Parathyroid adenoma (tissue), 2 donors: ENCODE measurements around the gene AUTS2.

ENCODE experiments used
- H2AFZ ChIP-seq: fragments of 300-600 bp; sonication (generic); one replicate; pipeline ENCODE4 v1.7.0; 2017; ENCODE audit warnings: antibody characterized with exemption, mild to moderate bottlenecking
- H3K27ac ChIP-seq: fragments of 300-600 bp; sonication (generic); one replicate; pipeline ENCODE4 v1.7.0; 2017
- H3K27me3 ChIP-seq: fragments of 300-600 bp; sonication (generic); one replicate; pipeline ENCODE4 v1.7.0; 2017; ENCODE audit warnings: low read length; ENCODE audit not compliant: control insufficient read depth, insufficient read depth
- H3K36me3 ChIP-seq: fragments of 300-600 bp; sonication (generic); one replicate; pipeline ENCODE4 v1.7.0; 2017; ENCODE audit warnings: low read length; ENCODE audit not compliant: control insufficient read depth, insufficient read depth
- H3K4me1 ChIP-seq: fragments of 300-600 bp; sonication (generic); one replicate; pipeline ENCODE4 v1.7.0; 2017; ENCODE audit warnings: control low read depth
- H3K4me2 ChIP-seq: fragments of 300-600 bp; sonication (generic); one replicate; pipeline ENCODE4 v1.7.0; 2017; ENCODE audit warnings: low read length
- H3K4me3 ChIP-seq: fragments of 300-600 bp; sonication (generic); one replicate; pipeline ENCODE4 v1.7.0; 2017; ENCODE audit warnings: low read depth, low read length
- H3K79me2 ChIP-seq: fragments of 300-600 bp; sonication (generic); one replicate; pipeline ENCODE4 v1.7.0; 2017; ENCODE audit warnings: control low read depth
- H3K9ac ChIP-seq: fragments of 300-600 bp; sonication (generic); one replicate; pipeline ENCODE4 v1.7.0; 2017; ENCODE audit warnings: mild to moderate bottlenecking
- H3K9me3 ChIP-seq: fragments of 300-600 bp; sonication (generic); one replicate; pipeline ENCODE4 v1.7.0; 2017; ENCODE audit warnings: low read length; ENCODE audit not compliant: control insufficient read depth
- CTCF ChIP-seq: fragments of 300-600 bp; sonication (generic); IDR thresholded peaks from one replicate; pipeline ENCODE4 v1.7.0; 2017; ENCODE audit warnings: antibody characterized with exemption, mild to moderate bottlenecking
- donor health status: primary hyperparathyroidism.

The AUTS2 gene

DNA sequence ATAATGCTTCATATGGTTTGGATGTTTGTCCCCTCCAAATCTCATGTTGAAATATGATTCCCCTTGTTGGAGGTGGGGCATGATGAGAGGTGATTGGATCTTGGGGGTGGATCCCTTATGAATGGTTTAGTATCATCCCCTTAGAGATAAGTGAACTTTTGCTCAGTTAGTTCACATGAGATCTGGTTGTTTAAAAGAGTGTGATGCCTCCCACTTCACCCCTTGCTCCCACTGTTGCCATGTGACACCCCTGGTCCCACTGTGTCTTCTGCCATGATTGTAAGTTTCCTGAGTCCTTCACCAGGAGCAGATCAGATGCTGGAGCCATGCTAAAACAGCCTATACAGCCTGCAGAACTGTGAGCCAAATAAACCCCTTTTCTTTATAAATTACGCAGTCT is 13.1 kb upstream of the AUTS2 start:
- no peak overlapping the region for H3K9ac ChIP-seq
- H2AFZ ChIP-seq, result no peak overlapping the region
- TF ChIP-seq CTCF, result no peak
- H3K4me2 ChIP-seq, result no peak overlapping the region
- no peaks in the 10 kb centered on the region for H3K36me3 ChIP-seq
- no peaks in the 10 kb centered on the region for H3K4me1 ChIP-seq
- no peak overlapping the region for H3K27ac ChIP-seq
- no peaks in the 10 kb centered on the region for H3K9me3 ChIP-seq
- no peaks in the 10 kb centered on the region for H3K27me3 ChIP-seq
- H3K79me2 ChIP-seq, result no peaks in the 10 kb centered on the region
- H3K4me3 ChIP-seq, result no peak overlapping the region

GRCh38 chr7:69586321-69586720 is 12.0 kb upstream of the AUTS2 start:
- Histone ChIP-seq H3K4me2 (no peak overlapping the region), H3K27me3 (no peaks in the 10 kb centered on the region), H3K4me3 (no peak overlapping the region), H3K4me1 (no peaks in the 10 kb centered on the region), H3K9ac (no peak overlapping the region), H3K9me3 (no peaks in the 10 kb centered on the region), H3K79me2 (no peaks in the 10 kb centered on the region), H3K27ac (no peak overlapping the region), H3K36me3 (no peaks in the 10 kb centered on the region), H2AFZ (no peak overlapping the region)
- TF ChIP-seq CTCF, result no peak

- H2AFZ ChIP-seq, result no peak overlapping the region
- no peak for TF ChIP-seq CTCF
- H3K4me2 ChIP-seq, result no peak overlapping the region
- H3K79me2 ChIP-seq, result no peaks in the 10 kb centered on the region
- H3K27ac ChIP-seq, result no peak overlapping the region
- H3K9ac ChIP-seq, result no peak overlapping the region
- H3K9me3 ChIP-seq, result no peaks in the 10 kb centered on the region
- H3K36me3 ChIP-seq, result no peaks in the 10 kb centered on the region
- H3K4me1 ChIP-seq, result no peaks in the 10 kb centered on the region
- H3K4me3 ChIP-seq, result no peak overlapping the region
- no peaks in the 10 kb centered on the region for H3K27me3 ChIP-seq
Measured at GRCh38 chr7:69588773-69589172, 9.5 kb upstream of the AUTS2 start.

GRCh38 chr7:69591805-69592204 is 6.5 kb upstream of the AUTS2 start:
- no peak overlapping the region for H3K9ac ChIP-seq
- H3K9me3 ChIP-seq, result no peaks in the 10 kb centered on the region
- H3K4me3 ChIP-seq, result no peak overlapping the region
- H3K27ac ChIP-seq, result no peak overlapping the region
- H3K36me3 ChIP-seq, result no peaks in the 10 kb centered on the region
- H2AFZ ChIP-seq, result no peak overlapping the region
- no peak for TF ChIP-seq CTCF
- H3K4me1 ChIP-seq, result no peaks in the 10 kb centered on the region
- no peak overlapping the region for H3K4me2 ChIP-seq
- no peaks in the 10 kb centered on the region for H3K27me3 ChIP-seq
- no peaks in the 10 kb centered on the region for H3K79me2 ChIP-seq

- H3K4me3 ChIP-seq, result no peak overlapping the region
- no peaks in the 10 kb centered on the region for H3K36me3 ChIP-seq
- no peak overlapping the region for H3K4me2 ChIP-seq
- H2AFZ ChIP-seq, result no peak overlapping the region
- TF ChIP-seq CTCF, result no peak
- H3K9ac ChIP-seq, result no peak overlapping the region
- no peaks in the 10 kb centered on the region for H3K9me3 ChIP-seq
- no peak overlapping the region for H3K27ac ChIP-seq
- H3K79me2 ChIP-seq, result no peaks in the 10 kb centered on the region
- H3K27me3 ChIP-seq, result no peaks in the 10 kb centered on the region
- peaks cover 2% of the 10 kb centered on the region for H3K4me1 ChIP-seq
Measured at GRCh38 chr7:69593511-69593910, 4.8 kb upstream of the AUTS2 start.
